Prostate gland (tissue), 2 donors: ENCODE data around the gene FHOD3. TPM values are rescaled to one million over a fixed set of nuclear protein-coding genes. Genes with fewer than 3 reads are reported as not detected.

Source experiments
- DNase-seq: peaks from one replicate; pipeline ENCODE4 v3.0.0-alpha.2; 2019; ENCODE audit warnings: low spot score
- H3K27ac ChIP-seq, 2 donors: fragments of 200-600 bp; sonication (generic); 2 replicates each; pipeline ENCODE4 v1.5.1; 2017 to 2019
- H3K27me3 ChIP-seq: fragments of 200-600 bp; sonication (generic); replicated peaks from 2 replicates; pipeline ENCODE4 v1.5.1; 2019; ENCODE audit not compliant: insufficient read depth
- H3K36me3 ChIP-seq, 2 donors: fragments of 200-600 bp; sonication (generic); 1 replicate in 1 of 2; 2 replicates in 1 of 2; pipeline versions ENCODE4 v1.5.1 to v1.8.1; 2017 to 2019
- H3K4me1 ChIP-seq: fragments of 200-600 bp; sonication (generic); replicated peaks from 2 replicates; pipeline ENCODE4 v1.5.1; 2019
- H3K4me3 ChIP-seq, 2 donors: fragments of 200-600 bp; sonication (generic); 2 replicates each; pipeline ENCODE4 v1.5.1; 2017 to 2019
- H3K9me3 ChIP-seq: fragments of 200-600 bp; sonication (generic); 2 replicates; pipeline ENCODE4 v1.5.1; 2017
- CTCF ChIP-seq, 4 experiments: fragments of 200-600 bp in 2 of 4; fragments of 450-650 bp in 2 of 4; sonication (generic) in 2 of 4; IDR thresholded peaks; 1 replicate in 3 of 4; 2 replicates in 1 of 4; pipeline ENCODE4 v1.5.1; 2016 to 2019; ENCODE audit warnings: antibody characterized with exemption in 4 of 4, mild to moderate bottlenecking in 2 of 4, moderate library complexity in 2 of 4
- POLR2A ChIP-seq: fragments of 450-650 bp; IDR thresholded peaks from one replicate; pipeline ENCODE4 v1.6.1; 2016; ENCODE audit warnings: antibody characterized with exemption, mild to moderate bottlenecking
- POLR2AphosphoS5 ChIP-seq: sonication (generic); formaldehyde crosslinking; IDR thresholded peaks from one replicate; pipeline ENCODE4 v1.6.1; 2017; ENCODE audit warnings: antibody characterized with exemption
- WGBS: methylation state at CpG from one replicate; pipeline ENCODE4 v1.1.5; 2018; 5-methylcytosine and 5-hydroxymethylcytosine counted together
- intact Hi-C: fragments of 100-400 bp; cut with DNase I; formaldehyde crosslinking; loops from one replicate; pipeline ENCODE4 v1.14.2; 2022
- total RNA-seq, 2 donors: library from RNA; depleted of rRNA; stranded (reverse); fragments of >200 nt; gene quantifications; one replicate each; pipeline ENCODE4 v1.1.0, GENCODE V29; 2016

Gene FHOD3
- total RNA-seq, 2 donors from 2014 or later, result 25.1 to 52.5 TPM

- H3K4me1 ChIP-seq, result no peaks in the 10 kb centered on the region
- DNase-seq, result no peak
- no peaks in the 10 kb centered on the region for H3K27me3 ChIP-seq
- no peaks in the 10 kb centered on the region for H3K36me3 ChIP-seq
- intact Hi-C loops, result loop anchor here (10.0 kb wide), 1 partner anchor 490 kb away; the partner anchor contains the start of gene MOCOS
- H3K9me3 ChIP-seq, result no peaks in the 10 kb centered on the region
- no peak overlapping the region for H3K27ac ChIP-seq
- H3K4me3 ChIP-seq, result no peak overlapping the region
- 91% methylated on average over 3 of the region's 3 CpGs for WGBS
- TF ChIP-seq CTCF (IDR thresholded peaks at IDR 0.05) (no peak), POLR2AphosphoS5 (no peak), POLR2A (no peak)
Observed at GRCh38 chr18:36675076-36675475, 377.6 kb downstream of the FHOD3 start.

- no peak for TF ChIP-seq CTCF (IDR thresholded peaks at IDR 0.05)
- no peak for TF ChIP-seq POLR2AphosphoS5
- TF ChIP-seq POLR2A, result no peak
- DNase-seq, result no peak
- H3K9me3 ChIP-seq, result no peaks in the 10 kb centered on the region
- H3K27me3 ChIP-seq, result no peaks in the 10 kb centered on the region
- no peak overlapping the region for H3K27ac ChIP-seq
- WGBS, result 89% methylated on average over 2 of the region's 2 CpGs
- no peaks in the 10 kb centered on the region for H3K36me3 ChIP-seq
- H3K4me1 ChIP-seq, result no peaks in the 10 kb centered on the region
- H3K4me3 ChIP-seq, result no peak overlapping the region
- intact Hi-C loops, result loop anchor here (10.0 kb wide), 1 partner anchor 491 kb away; the partner anchor contains the start of gene MOCOS
Observed at GRCh38 chr18:36675542-36675941, 378.0 kb downstream of the FHOD3 start.

GRCh38 chr18:36676629-36677028 lies 379.1 kb downstream of the FHOD3 start:
- DNase-seq, result no peak
- Histone ChIP-seq H3K4me3 (no peak overlapping the region), H3K9me3 (no peaks in the 10 kb centered on the region), H3K36me3 (no peaks in the 10 kb centered on the region), H3K27me3 (no peaks in the 10 kb centered on the region), H3K27ac (no peak overlapping the region), H3K4me1 (no peaks in the 10 kb centered on the region)
- WGBS, result 0% methylated on average over 1 of the region's 1 CpG
- intact Hi-C loops, result loop anchor here (10.0 kb wide), 1 partner anchor 492 kb away; the partner anchor contains the start of gene MOCOS
- TF ChIP-seq POLR2AphosphoS5 (no peak), POLR2A (no peak), CTCF (IDR thresholded peaks at IDR 0.05) (no peak)

GRCh38 chr18:36680042-36680441 lies 382.5 kb downstream of the FHOD3 start:
- Histone ChIP-seq H3K9me3 (no peaks in the 10 kb centered on the region), H3K4me3 (no peak overlapping the region), H3K36me3 (no peaks in the 10 kb centered on the region), H3K27ac (no peak overlapping the region), H3K27me3 (no peaks in the 10 kb centered on the region), H3K4me1 (no peaks in the 10 kb centered on the region)
- DNase-seq, result no peak
- intact Hi-C loops, result no loop called here
- no peak for TF ChIP-seq POLR2AphosphoS5
- TF ChIP-seq CTCF (IDR thresholded peaks at IDR 0.05), result no peak
- no peak for TF ChIP-seq POLR2A

- Histone ChIP-seq H3K27ac (no peak overlapping the region), H3K4me3 (no peak overlapping the region), H3K27me3 (no peaks in the 10 kb centered on the region), H3K36me3 (no peaks in the 10 kb centered on the region), H3K4me1 (no peaks in the 10 kb centered on the region), H3K9me3 (no peaks in the 10 kb centered on the region)
- no peak for DNase-seq
- intact Hi-C loops, result loop anchor here (5.0 kb wide), 1 partner anchor 388 kb away; the partner anchor contains the start of gene FHOD3
- TF ChIP-seq CTCF (IDR thresholded peaks at IDR 0.05), result no peak
- TF ChIP-seq POLR2AphosphoS5, result no peak
- TF ChIP-seq POLR2A, result no peak
- WGBS, result 86% methylated on average over 2 of the region's 2 CpGs
Observed at GRCh38 chr18:36685580-36685979, 388.1 kb downstream of the FHOD3 start.
